Measurements from ENCODE around the gene INIP. TPM values are rescaled to one million over a fixed set of nuclear protein-coding genes. Genes with fewer than 3 reads are reported as not detected.

The INIP gene
- total and polyA plus RNA-seq, 12 donors, result 4.5 to 18.9 (median 11.9) TPM

DNA sequence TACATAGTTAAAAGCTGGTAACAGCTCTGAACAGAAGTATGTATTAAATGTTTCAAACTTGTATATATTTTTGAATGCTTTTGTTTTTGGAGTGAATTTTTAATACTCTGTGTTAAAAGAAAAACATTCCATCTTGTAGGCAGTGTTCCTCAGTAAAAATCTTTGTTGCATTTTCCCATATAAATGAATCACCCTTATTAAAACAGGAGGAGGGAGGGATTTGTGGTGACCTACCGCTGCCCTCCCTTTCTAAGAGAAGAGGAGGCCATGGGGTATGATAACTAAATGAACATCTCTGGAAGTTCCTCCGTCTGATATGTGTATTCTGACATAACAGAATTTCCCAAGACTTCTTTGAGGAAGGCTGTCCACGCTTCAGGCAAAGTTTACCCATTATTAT is 53.4 kb downstream of the INIP start:
- DNase-seq (no peak), ATAC-seq (no peak)
- TF ChIP-seq, protein P1, sequence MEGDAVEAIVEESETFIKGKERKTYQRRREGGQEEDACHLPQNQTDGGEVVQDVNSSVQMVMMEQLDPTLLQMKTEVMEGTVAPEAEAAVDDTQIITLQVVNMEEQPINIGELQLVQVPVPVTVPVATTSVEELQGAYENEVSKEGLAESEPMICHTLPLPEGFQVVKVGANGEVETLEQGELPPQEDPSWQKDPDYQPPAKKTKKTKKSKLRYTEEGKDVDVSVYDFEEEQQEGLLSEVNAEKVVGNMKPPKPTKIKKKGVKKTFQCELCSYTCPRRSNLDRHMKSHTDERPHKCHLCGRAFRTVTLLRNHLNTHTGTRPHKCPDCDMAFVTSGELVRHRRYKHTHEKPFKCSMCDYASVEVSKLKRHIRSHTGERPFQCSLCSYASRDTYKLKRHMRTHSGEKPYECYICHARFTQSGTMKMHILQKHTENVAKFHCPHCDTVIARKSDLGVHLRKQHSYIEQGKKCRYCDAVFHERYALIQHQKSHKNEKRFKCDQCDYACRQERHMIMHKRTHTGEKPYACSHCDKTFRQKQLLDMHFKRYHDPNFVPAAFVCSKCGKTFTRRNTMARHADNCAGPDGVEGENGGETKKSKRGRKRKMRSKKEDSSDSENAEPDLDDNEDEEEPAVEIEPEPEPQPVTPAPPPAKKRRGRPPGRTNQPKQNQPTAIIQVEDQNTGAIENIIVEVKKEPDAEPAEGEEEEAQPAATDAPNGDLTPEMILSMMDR (IDR thresholded peaks at IDR 0.05), result no peak
- H3K27ac ChIP-seq, result no peak overlapping the region
- H3K4me3 ChIP-seq, result no peak overlapping the region
- H3K4me1 ChIP-seq, result no peaks in the 10 kb centered on the region
- no peaks in the 10 kb centered on the region for H3K9me3 ChIP-seq
- WGBS, 2 donors, result 88 to 93% methylated on average over 3 of the region's 3 CpGs
- intact Hi-C loops (cut with DNase I), result no loop called here
- no peaks in the 10 kb centered on the region for H3K27me3 ChIP-seq
- peaks cover 0 to under 1% (median 0%) of the 10 kb centered on the region in 9 donors for H3K36me3 ChIP-seq

DNA sequence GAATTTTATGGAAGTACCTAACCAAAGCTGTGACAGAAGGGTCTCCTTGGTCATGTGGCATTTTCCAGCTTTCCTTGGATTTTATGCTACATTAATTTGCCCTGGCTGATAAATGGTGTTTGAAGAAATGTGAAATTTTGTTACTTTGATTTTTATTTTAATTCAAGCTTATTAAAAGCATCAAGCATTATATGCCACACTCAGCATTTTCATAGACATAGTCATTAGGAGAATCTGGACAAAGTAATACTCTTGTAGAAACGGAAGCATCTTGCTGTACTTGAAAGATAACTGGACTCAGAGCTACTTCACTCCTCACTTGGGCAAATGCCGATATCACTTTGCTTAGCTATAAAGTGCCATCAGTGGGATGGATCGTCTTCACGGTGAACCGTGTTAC is 54.2 kb downstream of the INIP start:
- Histone ChIP-seq H3K36me3 (peaks cover 0 to 3% (median 0%) of the 10 kb centered on the region in 9 donors), H3K4me3 (no peak overlapping the region), H3K4me1 (no peaks in the 10 kb centered on the region), H3K9me3 (no peaks in the 10 kb centered on the region), H3K27me3 (no peaks in the 10 kb centered on the region), H3K27ac (no peak overlapping the region)
- intact Hi-C loops (cut with DNase I), result no loop called here
- 94 to 96% methylated on average over 5 of the region's 5 CpGs for WGBS, 2 donors
- no peak for ATAC-seq
- TF ChIP-seq, protein P1 (IDR thresholded peaks at IDR 0.05), result no peak
- DNase-seq, result no peak

DNA sequence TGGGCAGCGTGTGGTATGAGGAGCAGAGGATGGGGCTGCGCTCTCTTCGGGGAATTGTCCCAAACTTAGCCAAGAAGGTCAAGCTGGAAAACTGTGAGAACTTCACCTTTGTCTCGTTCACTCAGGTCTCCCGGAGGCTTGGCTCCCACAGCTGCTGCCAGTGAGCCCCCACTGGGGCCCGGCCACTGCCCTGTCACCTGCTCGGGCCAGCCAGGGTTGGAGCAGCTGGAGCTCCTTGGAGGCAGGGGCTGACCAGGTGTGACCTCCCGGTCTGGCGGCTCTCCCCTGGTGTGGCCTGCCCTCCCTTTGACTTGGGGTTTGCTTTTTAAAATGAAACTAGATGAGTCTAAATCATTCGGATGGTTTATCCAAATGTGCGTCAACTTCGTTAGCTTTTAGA is 58.0 kb downstream of the INIP start:
- TF ChIP-seq, protein P1 (IDR thresholded peaks at IDR 0.05), result no peak
- peaks cover 0 to 3% (median 0%) of the 10 kb centered on the region in 9 donors for H3K36me3 ChIP-seq
- no peaks in the 10 kb centered on the region for H3K4me1 ChIP-seq
- ATAC-seq, result no peak
- no peaks in the 10 kb centered on the region for H3K27me3 ChIP-seq
- DNase-seq, result no peak
- H3K4me3 ChIP-seq, result no peak overlapping the region
- no peaks in the 10 kb centered on the region for H3K9me3 ChIP-seq
- intact Hi-C loops (cut with DNase I), result no loop called here
- 95 to 97% methylated on average over 12 of the region's 12 CpGs for WGBS, 2 donors
- no peak overlapping the region for H3K27ac ChIP-seq

DNA sequence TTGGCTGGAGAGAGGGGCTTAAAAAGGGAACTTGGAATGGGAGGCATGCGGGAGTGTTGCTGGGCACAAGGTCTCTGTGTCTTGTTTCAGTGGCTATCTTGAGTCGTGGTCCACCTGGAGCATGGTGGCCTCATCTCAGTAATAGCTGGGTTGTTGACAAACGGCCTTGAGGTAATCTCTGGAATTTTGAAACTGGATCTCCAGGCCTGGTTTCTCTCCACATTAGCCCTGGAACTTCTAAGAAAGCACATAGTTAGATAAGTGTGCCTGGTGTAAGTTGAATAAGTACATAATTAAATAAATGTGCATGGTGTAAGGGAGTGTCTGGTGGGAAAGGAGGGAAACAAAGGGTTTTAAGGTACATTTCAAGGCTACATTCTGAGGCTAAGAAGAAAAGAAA is 62.2 kb downstream of the INIP start:
- H3K27ac ChIP-seq, result no peak overlapping the region
- no peak for ATAC-seq
- H3K36me3 ChIP-seq, result peaks cover 0 to 3% (median 0%) of the 10 kb centered on the region in 9 donors
- no peaks in the 10 kb centered on the region for H3K27me3 ChIP-seq
- peaks cover 0 to under 1% (median 0%) of the 10 kb centered on the region in 11 donors for H3K9me3 ChIP-seq
- no peak overlapping the region for H3K4me3 ChIP-seq
- DNase-seq, result no peak
- WGBS, 2 donors, result 45 to 59% methylated on average over 3 of the region's 3 CpGs
- intact Hi-C loops (cut with DNase I), result no loop called here
- no peaks in the 10 kb centered on the region for H3K4me1 ChIP-seq
- TF ChIP-seq, protein P1 (IDR thresholded peaks at IDR 0.05), result no peak

Measured in heart right ventricle (tissue), 16 donors.